Astrocyte of the cerebellum (primary cell): ENCODE measurements around the gene MAPRE2.

Experiments
- DNase-seq: peaks from one replicate; pipeline ENCODE4 v3.0.0-alpha.2; 2011; ENCODE audit warnings: low read depth
- H3K4me3 ChIP-seq: 2 replicates; pipeline ENCODE4 v1.5.1; 2011; ENCODE audit warnings: mild to moderate bottlenecking, low read depth, low read length, moderate library complexity
- in situ Hi-C: cut with HindIII; loops from 2 replicates; pipeline ENCODE4 v1.10.0; 2017; ENCODE audit warnings: low sequenced_read_pairs
- TF ChIP-seq, protein P1 (sequence below): IDR thresholded peaks from 2 replicates; pipeline ENCODE4 v1.5.1; 2012; ENCODE audit warnings: low read length, low read depth, moderate library complexity, mild to moderate bottlenecking; ENCODE audit errors: missing control alignments

The MAPRE2 gene

DNA sequence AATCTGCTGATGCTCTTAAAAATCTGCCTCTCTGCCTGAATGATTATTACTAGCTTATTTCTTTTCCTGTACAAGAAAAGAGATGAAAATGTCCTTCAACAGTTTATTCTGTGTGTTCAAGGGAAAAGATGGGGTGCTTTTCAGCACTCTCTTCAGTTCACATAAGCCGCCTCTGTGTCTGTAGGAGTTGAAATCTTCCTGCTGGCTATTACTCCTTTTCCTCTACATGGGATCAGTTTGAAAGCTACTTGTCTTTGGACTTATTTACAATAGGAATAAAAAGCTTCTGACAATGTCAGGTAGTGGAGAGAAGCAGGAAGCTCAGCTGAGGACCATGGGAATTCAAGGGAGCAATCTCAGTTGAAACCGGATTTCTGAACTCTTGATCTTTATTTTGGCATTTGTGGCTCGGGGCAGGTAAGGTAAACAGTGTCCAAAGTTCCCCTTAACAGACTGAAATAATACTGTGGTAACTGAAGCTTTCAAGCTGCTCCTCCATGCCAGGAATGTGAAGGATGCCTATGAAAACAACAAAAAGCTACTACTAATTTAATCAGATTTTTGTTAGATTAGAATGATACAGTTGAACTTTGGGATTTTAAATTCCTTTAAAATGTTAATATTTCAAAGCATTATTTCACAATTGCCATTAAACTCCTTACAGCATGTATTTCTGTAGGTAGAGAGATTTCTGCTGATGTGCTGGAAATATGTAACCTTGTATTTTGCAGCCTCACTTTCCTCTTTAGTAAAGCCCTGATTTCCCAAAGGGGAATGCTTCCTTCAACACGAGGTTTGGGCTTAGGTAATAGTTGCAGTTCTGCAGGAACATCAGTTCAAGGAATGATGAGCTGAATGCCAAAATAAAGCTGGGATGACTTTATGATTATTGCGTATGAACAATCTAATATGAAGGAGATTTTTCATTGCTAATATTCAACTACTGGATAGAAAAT, 43.6 kb downstream of the MAPRE2 start:
- DNase-seq: no peak
- no peak overlapping the region for H3K4me3 ChIP-seq
- in situ Hi-C loops: no loop called here
- TF ChIP-seq, protein P1, sequence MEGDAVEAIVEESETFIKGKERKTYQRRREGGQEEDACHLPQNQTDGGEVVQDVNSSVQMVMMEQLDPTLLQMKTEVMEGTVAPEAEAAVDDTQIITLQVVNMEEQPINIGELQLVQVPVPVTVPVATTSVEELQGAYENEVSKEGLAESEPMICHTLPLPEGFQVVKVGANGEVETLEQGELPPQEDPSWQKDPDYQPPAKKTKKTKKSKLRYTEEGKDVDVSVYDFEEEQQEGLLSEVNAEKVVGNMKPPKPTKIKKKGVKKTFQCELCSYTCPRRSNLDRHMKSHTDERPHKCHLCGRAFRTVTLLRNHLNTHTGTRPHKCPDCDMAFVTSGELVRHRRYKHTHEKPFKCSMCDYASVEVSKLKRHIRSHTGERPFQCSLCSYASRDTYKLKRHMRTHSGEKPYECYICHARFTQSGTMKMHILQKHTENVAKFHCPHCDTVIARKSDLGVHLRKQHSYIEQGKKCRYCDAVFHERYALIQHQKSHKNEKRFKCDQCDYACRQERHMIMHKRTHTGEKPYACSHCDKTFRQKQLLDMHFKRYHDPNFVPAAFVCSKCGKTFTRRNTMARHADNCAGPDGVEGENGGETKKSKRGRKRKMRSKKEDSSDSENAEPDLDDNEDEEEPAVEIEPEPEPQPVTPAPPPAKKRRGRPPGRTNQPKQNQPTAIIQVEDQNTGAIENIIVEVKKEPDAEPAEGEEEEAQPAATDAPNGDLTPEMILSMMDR: no peak

DNA sequence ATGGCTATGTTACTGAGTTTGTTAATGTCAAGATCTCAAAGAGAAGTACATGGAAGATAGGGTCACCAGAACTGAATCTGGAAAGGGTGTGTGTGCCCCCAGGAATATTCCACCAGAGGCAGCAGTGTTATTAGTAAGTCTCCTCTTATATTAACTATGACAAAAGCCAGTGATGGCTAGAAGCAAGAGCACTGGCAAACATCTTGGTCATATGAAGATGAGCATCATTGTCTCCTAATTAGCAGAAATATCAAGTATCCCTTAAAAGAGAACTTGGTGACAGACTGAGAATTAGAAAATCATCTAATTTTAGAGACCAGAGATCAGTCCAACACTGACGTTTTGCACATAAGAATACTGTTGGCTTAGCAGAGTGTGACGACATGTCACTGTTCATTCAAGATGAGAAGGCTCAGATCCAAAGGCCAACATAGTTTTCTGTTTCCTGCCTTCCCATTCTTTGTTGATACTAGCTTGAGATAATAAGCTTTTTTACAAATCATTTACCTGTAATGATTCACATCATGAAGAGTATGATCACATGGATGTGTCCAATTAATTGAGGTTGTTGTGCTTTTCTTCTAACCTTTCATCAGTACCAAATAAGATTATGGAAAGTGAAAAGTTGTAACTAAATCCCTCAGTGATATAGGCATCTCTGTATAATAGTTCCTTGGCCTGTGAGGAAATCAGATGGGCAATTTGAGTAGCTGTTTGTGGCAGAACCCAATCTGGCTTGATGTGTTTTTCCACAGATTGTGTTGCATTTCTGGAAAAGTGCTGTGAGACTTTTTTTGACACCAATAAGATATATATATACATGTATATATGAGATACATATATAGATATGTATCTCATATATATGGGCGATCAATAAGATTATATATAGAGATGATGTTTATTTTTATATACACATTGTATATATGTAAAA, 44.5 kb downstream of the MAPRE2 start:
- TF ChIP-seq, protein P1: no peak
- in situ Hi-C loops: no loop called here
- H3K4me3 ChIP-seq: no peak overlapping the region
- no peak for DNase-seq

DNA sequence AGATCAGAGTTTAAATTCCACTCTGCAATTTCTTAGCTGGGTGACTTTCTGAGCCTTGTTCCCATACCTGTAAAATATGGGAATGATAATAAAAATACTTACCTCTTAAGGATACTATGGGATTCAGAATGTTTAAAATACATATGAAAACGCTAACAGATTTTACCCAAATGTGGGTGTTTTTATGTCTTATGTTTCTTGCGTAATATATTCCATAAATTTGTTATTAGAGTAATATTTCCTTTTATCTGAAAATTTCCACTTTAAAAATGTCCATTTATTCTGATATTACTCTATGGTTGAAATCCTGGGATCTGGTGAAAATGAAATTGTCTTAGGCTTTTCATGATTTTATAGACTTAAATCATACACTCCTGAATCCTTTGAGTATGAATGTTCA, 45.5 kb downstream of the MAPRE2 start:
- in situ Hi-C loops: no loop called here
- TF ChIP-seq, protein P1: no peak
- no peak overlapping the region for H3K4me3 ChIP-seq
- no peak for DNase-seq

DNA sequence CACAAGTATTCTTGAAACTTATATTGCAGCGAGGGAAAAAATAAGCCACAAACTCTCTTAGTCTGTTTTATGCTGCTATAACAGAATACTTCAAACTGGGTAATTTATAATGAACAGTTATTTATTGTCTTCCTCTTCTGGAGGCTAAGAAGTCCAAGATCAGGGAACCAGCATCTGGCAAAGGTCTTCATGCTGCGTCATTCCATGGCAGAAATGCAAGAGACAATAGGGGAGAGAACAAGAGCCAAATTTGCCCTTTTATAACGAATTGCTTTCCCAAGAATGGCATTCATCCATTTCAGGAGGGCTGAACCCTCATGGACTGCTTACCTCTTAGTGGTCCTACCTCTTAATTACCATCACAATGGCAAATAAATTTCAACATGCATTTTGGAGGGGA, 46.5 kb downstream of the MAPRE2 start:
- H3K4me3 ChIP-seq: no peak overlapping the region
- in situ Hi-C loops: no loop called here
- DNase-seq: no peak
- TF ChIP-seq, protein P1: no peak

DNA sequence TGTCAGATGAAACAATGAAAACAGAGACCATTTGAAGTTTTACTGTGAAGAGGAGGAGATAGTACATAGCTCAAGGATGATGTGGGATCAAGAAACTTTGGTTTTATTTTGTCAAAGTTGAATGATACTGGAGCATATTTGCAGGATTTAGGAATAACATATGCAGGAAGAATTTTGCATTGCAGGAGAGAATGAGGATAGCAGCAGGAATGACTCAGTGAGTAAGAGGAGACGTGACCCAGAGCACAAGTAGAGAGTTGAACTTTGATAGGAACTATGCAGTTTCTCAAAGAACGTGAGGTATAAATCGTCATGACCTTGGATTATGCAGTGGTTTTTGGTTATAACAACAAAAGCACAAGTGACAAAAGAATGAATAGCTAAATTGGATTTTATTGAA, 47.7 kb downstream of the MAPRE2 start:
- TF ChIP-seq, protein P1: no peak
- in situ Hi-C loops: no loop called here
- no peak overlapping the region for H3K4me3 ChIP-seq
- DNase-seq: no peak

DNA sequence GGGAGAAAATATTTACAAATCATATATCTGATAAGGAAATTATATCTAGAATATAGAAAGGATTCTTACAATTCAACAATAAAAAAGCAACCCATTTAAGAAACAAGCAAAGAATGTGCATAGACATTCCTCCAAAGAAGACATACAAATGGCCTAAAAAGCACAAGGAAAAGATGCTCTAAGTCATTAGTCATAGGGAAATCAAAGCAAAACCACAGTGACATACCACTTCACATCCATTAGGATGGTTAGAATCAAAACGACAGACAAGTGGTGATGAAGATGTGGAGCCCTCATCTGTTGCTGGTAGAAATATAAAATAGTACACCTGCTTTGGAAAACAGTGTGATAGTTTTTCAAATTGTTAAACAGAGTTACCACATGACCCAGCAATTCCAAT, 48.2 kb downstream of the MAPRE2 start:
- TF ChIP-seq, protein P1: no peak
- DNase-seq: no peak
- in situ Hi-C loops: no loop called here

More for the DNA sequence above, 48.2 kb downstream of the MAPRE2 start:
- H3K4me3 ChIP-seq: no peak overlapping the region
